Skeletal muscle satellite cell (primary cell): ENCODE results near the gene B4GALNT3.

ENCODE experiments used
- H3K27me3 ChIP-seq: 2 replicates; pipeline ENCODE4 v1.7.0; 2013; ENCODE audit warnings: low read length; ENCODE audit not compliant: control insufficient read depth, insufficient read depth
- H3K36me3 ChIP-seq: 2 replicates; pipeline ENCODE4 v1.7.0; 2013; ENCODE audit warnings: mild to moderate bottlenecking, control low read depth, low read length; ENCODE audit not compliant: insufficient read depth
- H3K4me1 ChIP-seq: 2 replicates; pipeline ENCODE4 v1.7.0; 2013; ENCODE audit warnings: low read length; ENCODE audit not compliant: control insufficient read depth, insufficient read depth
- H3K4me2 ChIP-seq: 2 replicates; pipeline ENCODE4 v1.7.0; 2013; ENCODE audit warnings: mild to moderate bottlenecking, low read length
- H3K4me3 ChIP-seq: 2 replicates; pipeline ENCODE4 v1.7.0; 2013; ENCODE audit warnings: low read length
- H3K9ac ChIP-seq: 2 replicates; pipeline ENCODE4 v1.7.0; 2013; ENCODE audit warnings: mild to moderate bottlenecking, low read depth, low read length, moderate library complexity
- H3K9me3 ChIP-seq: replicated peaks from 2 replicates; pipeline ENCODE4 v1.7.0; 2013; ENCODE audit warnings: mild to moderate bottlenecking, control low read depth, low read length

Gene B4GALNT3

DNA sequence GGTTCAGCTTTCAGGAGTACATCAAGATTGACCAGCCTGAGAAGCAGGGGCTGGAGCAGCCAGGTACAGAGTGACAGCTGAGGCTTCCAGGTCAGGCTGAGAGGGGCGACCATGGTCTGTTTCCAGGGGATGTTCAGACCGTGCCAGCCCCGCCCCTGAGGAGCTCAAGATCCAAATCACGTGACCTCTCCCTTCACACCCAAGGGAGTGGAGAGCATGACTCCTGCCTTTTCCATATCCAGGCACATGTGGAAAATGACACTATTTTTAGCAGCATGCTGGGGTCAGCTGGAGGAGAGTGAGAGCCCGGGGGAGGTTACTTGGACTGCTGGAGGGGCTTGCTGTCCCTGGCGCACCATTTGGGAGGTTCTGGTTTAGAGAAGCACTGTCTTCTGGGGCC is 92.7 kb downstream of the B4GALNT3 start:
- Histone ChIP-seq H3K4me3 (no peak overlapping the region), H3K4me2 (no peak overlapping the region), H3K9ac (no peak overlapping the region), H3K9me3 (no peaks in the 10 kb centered on the region), H3K27me3 (peaks cover 56% of the 10 kb centered on the region), H3K36me3 (no peaks in the 10 kb centered on the region), H3K4me1 (peaks cover under 1% of the 10 kb centered on the region)

DNA sequence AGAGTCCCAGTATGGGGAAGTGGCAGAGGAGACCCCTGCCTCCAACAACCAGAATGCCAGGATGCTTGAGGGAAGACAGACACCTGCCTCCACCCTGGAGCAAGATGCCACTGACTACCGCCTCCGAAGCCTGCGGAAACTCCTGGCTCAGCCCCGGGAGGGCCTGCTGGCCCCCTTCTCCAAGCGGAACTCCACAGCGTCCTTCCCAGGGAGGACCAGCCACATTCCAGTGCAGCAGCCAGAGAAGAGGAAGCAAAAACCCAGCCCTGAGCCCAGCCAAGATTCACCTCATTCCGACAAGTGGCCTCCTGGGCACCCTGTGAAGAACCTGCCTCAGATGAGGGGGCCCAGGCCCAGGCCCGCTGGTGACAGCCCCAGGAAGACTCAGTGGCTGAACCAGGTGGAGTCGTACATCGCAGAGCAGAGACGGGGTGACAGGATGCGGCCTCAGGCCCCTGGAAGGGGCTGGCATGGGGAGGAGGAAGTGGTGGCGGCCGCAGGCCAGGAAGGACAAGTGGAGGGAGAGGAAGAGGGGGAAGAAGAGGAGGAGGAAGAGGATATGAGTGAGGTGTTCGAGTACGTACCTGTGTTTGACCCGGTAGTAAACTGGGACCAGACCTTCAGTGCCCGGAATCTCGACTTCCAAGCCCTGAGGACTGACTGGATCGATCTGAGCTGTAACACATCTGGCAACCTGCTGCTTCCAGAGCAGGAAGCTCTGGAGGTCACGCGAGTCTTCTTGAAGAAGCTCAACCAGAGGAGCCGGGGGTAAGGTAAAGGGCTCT is 93.7 kb downstream of the B4GALNT3 start:
- Histone ChIP-seq H3K4me2 (no peak overlapping the region), H3K27me3 (peaks cover 62% of the 10 kb centered on the region), H3K4me3 (no peak overlapping the region), H3K4me1 (no peaks in the 10 kb centered on the region), H3K36me3 (no peaks in the 10 kb centered on the region), H3K9me3 (no peaks in the 10 kb centered on the region), H3K9ac (no peak overlapping the region)

DNA sequence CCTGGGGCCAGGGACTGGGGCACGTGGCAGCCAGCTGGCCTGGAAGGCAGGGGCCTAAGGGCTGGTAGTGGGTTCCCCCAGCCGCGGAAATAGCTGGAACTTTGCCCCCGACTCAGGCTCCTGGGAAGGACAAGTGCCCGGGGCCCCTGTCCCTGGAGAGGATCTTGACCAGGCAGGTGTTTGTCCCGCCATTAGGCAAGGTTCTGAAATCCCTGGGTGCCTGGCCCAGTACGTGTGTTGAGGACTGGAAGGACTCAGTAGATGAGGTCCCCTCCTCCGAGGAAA is 94.2 kb downstream of the B4GALNT3 start:
- no peaks in the 10 kb centered on the region for H3K36me3 ChIP-seq
- no peak overlapping the region for H3K9ac ChIP-seq
- H3K27me3 ChIP-seq = peaks cover 67% of the 10 kb centered on the region
- H3K4me3 ChIP-seq = no peak overlapping the region
- H3K4me2 ChIP-seq = no peak overlapping the region
- no peaks in the 10 kb centered on the region for H3K4me1 ChIP-seq
- no peaks in the 10 kb centered on the region for H3K9me3 ChIP-seq

DNA sequence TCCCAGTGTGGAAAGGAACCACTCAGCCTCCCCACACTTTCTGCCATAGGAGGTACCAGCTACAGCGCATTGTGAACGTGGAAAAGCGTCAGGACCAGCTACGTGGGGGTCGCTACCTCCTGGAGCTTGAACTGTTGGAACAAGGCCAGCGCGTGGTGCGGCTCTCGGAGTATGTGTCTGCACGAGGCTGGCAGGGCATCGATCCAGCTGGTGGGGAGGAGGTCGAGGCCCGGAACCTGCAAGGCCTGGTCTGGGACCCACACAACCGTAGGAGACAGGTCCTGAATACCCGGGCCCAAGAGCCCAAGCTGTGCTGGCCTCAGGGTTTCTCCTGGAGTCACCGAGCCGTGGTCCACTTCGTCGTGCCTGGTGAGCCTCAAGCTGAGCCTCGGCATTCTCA is 96.8 kb downstream of the B4GALNT3 start:
- H3K4me1 ChIP-seq = no peaks in the 10 kb centered on the region
- no peak overlapping the region for H3K9ac ChIP-seq
- H3K36me3 ChIP-seq = no peaks in the 10 kb centered on the region

DNA sequence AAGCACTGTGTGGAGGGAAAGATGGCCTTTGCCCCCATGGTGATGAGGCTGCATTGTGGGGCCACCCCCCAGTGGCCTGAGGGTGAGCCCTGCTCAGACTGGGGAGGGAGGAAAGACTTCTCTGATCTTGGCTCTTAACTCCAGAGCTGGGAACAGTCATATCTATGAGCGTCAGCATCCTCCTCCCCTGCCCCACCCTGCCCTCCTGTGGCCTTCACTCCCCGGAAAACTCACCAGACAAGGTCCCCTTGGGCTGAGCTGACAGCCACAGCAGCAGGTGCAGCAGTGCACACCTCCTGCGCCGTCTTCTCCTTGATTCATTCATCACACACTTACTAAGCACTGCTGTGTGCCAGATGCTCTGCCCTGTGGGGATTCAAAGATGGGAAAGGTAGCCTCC is 98.8 kb downstream of the B4GALNT3 start:
- no peaks in the 10 kb centered on the region for H3K36me3 ChIP-seq
- H3K9me3 ChIP-seq = no peaks in the 10 kb centered on the region
- no peak overlapping the region for H3K4me3 ChIP-seq
- H3K9ac ChIP-seq = no peak overlapping the region
- H3K27me3 ChIP-seq = peaks cover 60% of the 10 kb centered on the region
- H3K4me2 ChIP-seq = no peak overlapping the region
- H3K4me1 ChIP-seq = no peaks in the 10 kb centered on the region

More for the DNA sequence above, 96.8 kb downstream of the B4GALNT3 start:
- H3K4me2 ChIP-seq = no peak overlapping the region
- no peaks in the 10 kb centered on the region for H3K9me3 ChIP-seq
- peaks cover 73% of the 10 kb centered on the region for H3K27me3 ChIP-seq
- H3K4me3 ChIP-seq = no peak overlapping the region

DNA sequence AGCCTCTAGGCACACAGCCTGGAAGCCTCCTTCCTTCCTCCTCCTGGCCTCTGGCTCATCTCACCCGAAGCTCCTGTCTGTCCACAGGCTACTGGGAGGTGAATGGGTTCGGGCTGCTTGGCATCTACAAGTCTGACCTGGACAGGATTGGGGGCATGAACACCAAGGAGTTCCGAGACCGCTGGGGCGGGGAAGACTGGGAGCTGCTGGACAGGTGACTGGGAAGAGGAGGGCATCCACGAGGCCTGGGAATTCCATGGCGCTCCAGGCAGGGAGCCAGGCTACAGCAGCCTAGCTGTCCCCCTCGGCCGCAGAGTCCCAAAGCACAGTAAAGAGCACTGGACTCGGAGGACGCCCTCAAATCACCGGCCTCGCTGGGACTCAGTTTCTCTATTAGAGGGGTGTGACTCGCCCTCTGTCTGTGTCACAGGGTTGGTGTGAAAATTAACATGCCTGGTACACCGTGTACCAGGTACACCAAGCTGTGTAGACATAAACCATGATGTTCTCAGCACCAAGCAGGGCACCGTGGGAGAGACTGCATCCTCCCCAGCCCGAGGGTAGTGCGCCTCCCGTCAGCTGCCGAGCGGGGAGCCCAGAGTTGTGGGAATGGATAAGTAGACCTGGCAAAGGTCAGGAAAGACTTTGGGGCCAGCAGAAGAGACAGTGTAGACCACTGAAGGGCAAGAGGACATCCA is 99.6 kb downstream of the B4GALNT3 start:
- Histone ChIP-seq H3K4me1 (no peaks in the 10 kb centered on the region), H3K27me3 (peaks cover 57% of the 10 kb centered on the region), H3K36me3 (no peaks in the 10 kb centered on the region), H3K9me3 (no peaks in the 10 kb centered on the region), H3K9ac (no peak overlapping the region), H3K4me3 (no peak overlapping the region), H3K4me2 (no peak overlapping the region)

DNA sequence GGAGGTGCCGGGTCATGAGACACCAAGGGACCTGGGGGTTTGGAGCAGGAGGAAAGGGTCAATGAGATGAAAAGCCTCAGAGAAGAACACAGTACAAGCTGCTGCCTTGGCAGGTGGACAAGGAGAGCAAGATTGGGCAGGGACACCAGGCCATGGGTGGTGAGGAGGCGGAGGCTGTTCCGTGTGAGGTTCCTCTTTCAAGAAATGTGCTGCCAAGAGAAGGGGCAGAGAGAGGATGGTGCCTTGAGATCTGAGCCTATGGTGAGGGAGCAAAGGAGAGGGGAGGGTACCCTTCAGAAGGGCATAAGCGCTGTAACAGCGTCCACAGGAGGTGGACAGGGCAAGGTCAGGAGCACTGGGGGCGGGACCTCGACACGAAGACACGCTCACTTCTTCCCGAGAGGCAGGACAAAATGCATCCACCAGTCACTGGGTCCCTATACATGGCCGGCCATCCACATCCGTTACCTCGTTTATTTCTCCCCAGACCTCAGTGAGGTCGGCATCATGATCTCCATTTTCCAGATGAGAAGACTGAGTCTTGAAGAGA is 100.2 kb downstream of the B4GALNT3 start:
- no peaks in the 10 kb centered on the region for H3K9me3 ChIP-seq
- no peak overlapping the region for H3K4me3 ChIP-seq
- no peaks in the 10 kb centered on the region for H3K4me1 ChIP-seq
- no peak overlapping the region for H3K4me2 ChIP-seq
- H3K27me3 ChIP-seq = peaks cover 63% of the 10 kb centered on the region
- H3K36me3 ChIP-seq = no peaks in the 10 kb centered on the region
- no peak overlapping the region for H3K9ac ChIP-seq

DNA sequence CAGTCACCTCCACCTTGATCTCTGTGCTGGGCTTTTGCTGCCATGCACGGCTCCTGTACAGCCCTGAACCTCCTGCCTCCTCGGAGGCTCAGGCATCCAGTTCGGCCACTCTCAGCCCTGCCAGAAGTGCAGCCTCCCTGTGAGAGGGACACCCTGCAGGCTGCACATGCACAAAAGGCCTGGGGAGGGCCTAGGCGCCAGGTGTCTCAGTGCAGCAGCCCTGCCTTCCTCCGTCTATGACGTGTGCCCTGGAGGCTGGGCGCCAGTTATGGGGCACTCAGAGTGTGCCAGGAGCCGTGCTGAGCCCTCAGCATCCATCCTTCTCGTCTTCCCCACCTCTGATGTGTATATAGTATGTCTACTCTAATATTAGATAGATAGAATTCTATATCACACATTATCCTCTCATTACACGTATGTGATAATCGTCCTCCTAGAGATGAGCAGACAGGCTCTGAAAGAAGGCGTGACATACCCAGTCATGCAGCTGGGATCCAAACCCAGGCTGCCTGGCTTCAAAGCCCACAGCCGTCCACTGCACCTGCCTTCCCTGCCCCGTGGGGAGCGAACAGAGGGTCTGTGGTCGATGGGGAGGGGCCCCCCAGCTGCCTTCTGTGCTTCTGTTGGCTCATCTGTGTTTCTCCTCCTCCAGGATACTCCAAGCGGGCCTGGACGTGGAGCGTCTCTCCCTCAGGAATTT is 101.1 kb downstream of the B4GALNT3 start:
- Histone ChIP-seq H3K36me3 (no peaks in the 10 kb centered on the region), H3K27me3 (peaks cover 63% of the 10 kb centered on the region), H3K9ac (no peak overlapping the region), H3K9me3 (no peaks in the 10 kb centered on the region), H3K4me3 (no peak overlapping the region), H3K4me1 (no peaks in the 10 kb centered on the region), H3K4me2 (no peak overlapping the region)

DNA sequence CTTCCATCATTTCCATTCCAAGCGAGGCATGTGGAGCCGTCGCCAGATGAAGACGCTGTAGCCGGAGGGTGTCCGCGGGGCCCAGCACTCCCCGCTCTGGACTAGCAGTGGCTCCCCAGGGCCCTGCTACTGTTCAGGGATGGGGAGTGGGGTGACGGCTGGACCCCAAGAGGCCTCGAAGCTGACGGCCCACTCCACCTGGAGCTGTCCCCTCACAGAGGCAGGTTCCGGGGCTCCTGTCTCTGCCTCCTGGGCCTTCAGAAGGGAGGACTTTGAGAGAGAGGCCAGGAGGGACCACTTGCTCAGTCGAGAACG is 101.6 kb downstream of the B4GALNT3 start:
- peak overlapping the region; percentile 12 for H3K4me2 ChIP-seq
- no peaks in the 10 kb centered on the region for H3K4me1 ChIP-seq
- no peaks in the 10 kb centered on the region for H3K9me3 ChIP-seq
- H3K4me3 ChIP-seq = no peak overlapping the region
- no peak overlapping the region for H3K9ac ChIP-seq
- H3K27me3 ChIP-seq = peaks cover 63% of the 10 kb centered on the region
- H3K36me3 ChIP-seq = no peaks in the 10 kb centered on the region

DNA sequence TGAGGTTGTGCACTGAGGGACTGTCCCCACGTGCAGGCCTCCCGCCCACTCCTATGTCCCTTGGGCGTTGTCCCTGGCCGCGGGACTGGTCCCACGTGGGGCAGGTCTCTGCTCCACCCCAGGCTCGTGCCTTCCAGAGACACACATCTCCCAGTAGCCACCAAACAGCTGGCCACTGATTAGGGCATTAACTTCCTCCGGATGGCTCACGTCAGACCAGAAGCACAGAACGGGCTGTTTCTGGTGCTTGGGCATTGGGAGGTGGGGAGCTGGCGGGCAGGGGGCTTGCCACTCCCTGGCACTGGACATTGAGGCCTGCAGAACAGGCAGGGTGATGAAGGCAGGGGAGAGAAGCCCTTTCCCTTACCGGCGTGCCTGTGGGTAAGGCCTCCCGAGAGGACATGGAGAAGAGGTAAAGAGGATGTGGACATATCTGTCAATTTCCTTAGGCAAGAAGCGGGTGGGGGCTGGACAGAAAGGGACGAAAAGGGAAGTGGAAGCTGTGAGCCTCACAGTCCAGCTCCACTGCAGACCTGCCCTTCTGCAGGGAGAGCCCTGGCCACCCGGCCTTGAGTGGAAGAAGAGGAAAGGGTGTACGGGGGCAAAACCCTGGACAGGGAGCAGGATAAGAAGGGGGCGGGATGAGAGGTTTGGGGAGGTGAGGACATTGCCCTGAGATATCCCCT is 102.3 kb downstream of the B4GALNT3 start:
- peaks cover 60% of the 10 kb centered on the region for H3K27me3 ChIP-seq
- no peaks in the 10 kb centered on the region for H3K9me3 ChIP-seq
- no peaks in the 10 kb centered on the region for H3K36me3 ChIP-seq
- H3K4me1 ChIP-seq = no peaks in the 10 kb centered on the region
- H3K4me3 ChIP-seq = no peak overlapping the region
- peak overlapping the region; percentile 12 for H3K4me2 ChIP-seq
- H3K9ac ChIP-seq = no peak overlapping the region

DNA sequence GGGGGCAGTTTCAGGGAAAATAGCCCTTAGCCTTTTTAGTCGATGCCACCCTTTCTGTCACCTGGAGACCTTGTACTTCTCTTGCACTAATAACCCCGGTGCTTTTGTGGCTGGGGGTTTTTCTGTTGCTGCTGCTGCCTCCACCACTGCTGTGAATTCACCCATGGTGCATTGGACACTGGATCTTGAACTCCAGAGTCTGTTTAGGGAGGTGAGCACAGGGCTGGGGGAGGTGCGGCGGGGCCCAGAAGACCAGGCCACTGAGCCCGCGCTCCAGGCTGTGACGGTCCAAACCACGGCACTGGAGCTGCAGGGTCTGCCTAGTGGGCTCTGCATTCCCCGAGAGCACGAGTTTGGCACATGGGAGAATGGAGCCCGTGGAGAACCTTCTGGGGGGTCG is 102.9 kb downstream of the B4GALNT3 start:
- peaks cover 54% of the 10 kb centered on the region for H3K27me3 ChIP-seq
- no peaks in the 10 kb centered on the region for H3K9me3 ChIP-seq
- no peak overlapping the region for H3K4me2 ChIP-seq
- no peak overlapping the region for H3K9ac ChIP-seq
- no peak overlapping the region for H3K4me3 ChIP-seq
- no peaks in the 10 kb centered on the region for H3K36me3 ChIP-seq
- no peaks in the 10 kb centered on the region for H3K4me1 ChIP-seq
